Right lobe of liver (tissue), 4 donors: ENCODE measurements around the gene CCR3.

ENCODE experiments used
- POLR2A ChIP-seq: fragments of 450-650 bp; IDR thresholded peaks from one replicate; pipeline ENCODE4 v1.6.1; 2017; ENCODE audit warnings: antibody characterized with exemption, mild to moderate bottlenecking
- TF ChIP-seq, protein P1 (sequence below), 4 donors: fragments of 200-600 bp in 3 of 4; fragments of 450-650 bp in 1 of 4; IDR thresholded peaks; one replicate each; pipeline versions ENCODE4 v1.5.1 to v1.8.0; 2016 to 2022; ENCODE audit warnings: antibody characterized with exemption in 4 of 4, mild to moderate bottlenecking in 2 of 4
- donor health status: DM: no; HTN: no; CAD: no.
- donor health status: DM: no; HTN: no; CAD: no.
- donor health status: DM: no; HTN: yes; CAD: no.

DNA sequence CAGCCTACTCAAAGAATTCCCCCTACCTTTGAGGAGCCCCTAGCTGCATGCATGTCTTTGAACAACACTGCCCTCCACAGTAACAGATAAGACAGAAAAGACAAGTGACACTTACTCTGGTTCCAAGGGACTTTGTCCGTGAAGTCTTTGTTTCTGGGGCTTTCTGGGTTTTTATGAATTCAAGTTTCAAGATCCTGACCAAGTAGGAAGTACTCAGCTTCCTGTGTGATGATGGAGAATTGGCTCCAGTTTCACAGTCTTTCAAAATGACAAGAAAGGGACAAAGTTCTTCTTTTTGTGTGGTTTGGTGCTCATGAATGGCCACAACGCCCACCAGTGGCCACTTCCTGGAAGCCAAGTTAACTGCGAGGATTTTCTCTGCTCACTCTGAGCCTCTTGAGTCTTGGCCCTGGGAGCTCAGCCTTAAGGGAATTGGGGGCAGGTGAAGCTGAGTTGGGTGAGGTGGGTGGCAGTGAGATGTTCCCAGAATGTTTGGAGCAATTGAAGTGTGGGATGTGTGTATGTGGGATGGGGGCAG is 34.0 kb upstream of the CCR3 start, which contains the start of gene CCR1:
- TF ChIP-seq, protein P1, sequence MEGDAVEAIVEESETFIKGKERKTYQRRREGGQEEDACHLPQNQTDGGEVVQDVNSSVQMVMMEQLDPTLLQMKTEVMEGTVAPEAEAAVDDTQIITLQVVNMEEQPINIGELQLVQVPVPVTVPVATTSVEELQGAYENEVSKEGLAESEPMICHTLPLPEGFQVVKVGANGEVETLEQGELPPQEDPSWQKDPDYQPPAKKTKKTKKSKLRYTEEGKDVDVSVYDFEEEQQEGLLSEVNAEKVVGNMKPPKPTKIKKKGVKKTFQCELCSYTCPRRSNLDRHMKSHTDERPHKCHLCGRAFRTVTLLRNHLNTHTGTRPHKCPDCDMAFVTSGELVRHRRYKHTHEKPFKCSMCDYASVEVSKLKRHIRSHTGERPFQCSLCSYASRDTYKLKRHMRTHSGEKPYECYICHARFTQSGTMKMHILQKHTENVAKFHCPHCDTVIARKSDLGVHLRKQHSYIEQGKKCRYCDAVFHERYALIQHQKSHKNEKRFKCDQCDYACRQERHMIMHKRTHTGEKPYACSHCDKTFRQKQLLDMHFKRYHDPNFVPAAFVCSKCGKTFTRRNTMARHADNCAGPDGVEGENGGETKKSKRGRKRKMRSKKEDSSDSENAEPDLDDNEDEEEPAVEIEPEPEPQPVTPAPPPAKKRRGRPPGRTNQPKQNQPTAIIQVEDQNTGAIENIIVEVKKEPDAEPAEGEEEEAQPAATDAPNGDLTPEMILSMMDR (IDR thresholded peaks at IDR 0.05) = peak in 3 of 4 donors; percentile 28 to 34 (median 31)
- TF ChIP-seq POLR2A = peak; percentile 22
